Measurements from ENCODE around the gene NFU1.

NFU1 gene

GRCh38 chr2:69436938-69437750 lies at the start of gene NFU1:
TSS of gene NFU1 (minus strand) at chr2:69437435. CDS start at chr2:69437422, 13 bp downstream.
- DNase-seq = peak; percentile 88 to 89

GRCh38 chr2:69483696-69484095 lies 46.5 kb upstream of the NFU1 start:
- no peak for DNase-seq

DNA sequence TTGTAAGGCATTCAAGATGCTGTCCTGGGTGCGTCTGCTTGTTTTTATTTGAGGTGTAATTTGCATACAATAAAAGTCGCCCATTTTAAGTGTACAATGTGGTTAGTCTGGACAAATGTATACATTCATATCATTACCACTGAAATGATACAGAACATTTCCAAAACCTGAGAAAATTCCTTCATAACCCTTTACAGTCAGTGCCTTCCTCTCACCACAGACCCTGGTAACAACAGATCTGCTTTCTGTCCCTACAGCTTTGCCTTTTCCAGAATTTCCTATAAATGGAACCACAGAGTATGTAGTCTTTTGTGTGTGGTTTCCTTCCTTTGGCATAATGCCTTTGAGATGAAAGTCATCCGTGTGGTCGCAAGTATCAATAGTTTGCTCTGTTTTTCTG lies 45.8 kb upstream of the NFU1 start:
- no peak for DNase-seq

DNA sequence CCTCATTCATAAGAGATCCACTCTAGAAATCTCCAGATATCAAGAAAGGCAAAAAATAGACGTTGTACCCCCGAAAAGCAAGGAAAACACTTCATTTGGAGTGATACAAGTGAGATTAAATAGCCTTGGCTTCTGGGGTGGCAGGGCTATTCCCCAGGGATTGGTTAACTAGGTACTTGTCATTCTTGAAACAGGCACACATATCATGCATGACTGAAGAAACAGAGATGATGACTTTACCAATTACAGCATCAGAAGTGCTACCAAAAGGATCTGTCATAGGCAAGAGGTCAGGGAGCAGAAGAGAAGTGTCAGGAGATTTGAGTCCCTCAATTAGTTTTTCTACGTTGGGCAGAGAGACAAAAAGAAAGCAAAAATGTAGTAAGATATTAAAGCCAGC lies 45.2 kb upstream of the NFU1 start:
- DNase-seq = no peak

DNA sequence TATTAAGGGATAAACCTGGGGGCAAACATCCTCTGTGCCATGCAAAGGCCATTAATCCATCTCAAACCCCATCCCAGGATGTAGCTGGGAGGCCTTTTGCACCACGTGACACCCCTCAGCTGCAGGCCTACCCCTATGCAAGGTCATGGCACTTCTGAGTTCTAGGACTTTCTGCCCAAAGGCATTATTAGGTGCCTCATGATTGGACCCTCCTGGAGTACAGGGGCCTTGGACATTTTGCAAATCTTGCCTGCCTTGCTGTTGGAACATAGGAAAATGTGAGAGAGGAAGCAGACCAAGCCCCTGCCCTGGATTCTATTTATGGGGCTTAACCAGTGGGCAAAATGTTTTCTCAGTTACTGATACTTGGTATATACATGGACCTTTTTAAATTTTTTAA lies 44.2 kb upstream of the NFU1 start:
- DNase-seq = no peak

DNA sequence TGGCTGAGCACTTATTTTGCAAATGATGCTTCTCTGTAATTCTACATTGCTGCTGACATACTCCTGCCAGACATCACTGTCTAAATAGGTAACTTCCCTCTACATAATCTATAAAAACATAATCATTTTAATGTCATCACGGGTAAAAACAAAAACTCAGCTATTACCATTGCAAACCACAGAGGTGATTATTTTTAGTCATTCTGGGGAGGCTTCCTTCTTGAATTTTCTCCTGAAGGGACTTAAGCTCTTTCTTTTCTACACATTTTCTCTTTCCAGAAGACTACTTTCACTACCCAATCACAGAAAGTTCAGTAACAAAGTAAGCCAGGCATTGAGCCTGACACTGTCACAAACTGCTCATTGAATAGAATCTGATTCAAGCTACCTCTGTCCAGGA lies 40.4 kb upstream of the NFU1 start:
- DNase-seq = no peak

GRCh38 chr2:69474688-69475087 lies 37.5 kb upstream of the NFU1 start:
- DNase-seq = no peak

- DNase-seq = no peak
Observed at GRCh38 chr2:69471793-69472192, 34.6 kb upstream of the NFU1 start.

DNA sequence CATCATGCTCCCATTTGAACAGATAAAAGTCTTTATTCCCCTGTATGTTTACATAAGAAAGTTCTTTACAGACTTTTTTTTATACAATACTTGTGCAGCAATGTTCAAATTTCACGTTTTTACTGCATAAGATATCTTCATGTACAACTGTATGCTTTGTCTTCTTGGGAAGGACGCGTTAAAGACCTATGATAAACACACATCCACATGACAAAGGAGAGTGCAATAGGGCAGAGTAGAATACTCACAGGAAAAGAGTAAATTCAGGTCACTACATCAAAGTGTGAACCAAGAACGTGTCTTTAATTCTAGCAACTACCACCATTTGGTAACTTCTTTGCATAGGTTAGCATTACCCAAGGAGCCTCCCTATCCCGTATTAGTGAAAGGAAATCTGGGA lies 33.7 kb upstream of the NFU1 start:
- DNase-seq = no peak

DNA sequence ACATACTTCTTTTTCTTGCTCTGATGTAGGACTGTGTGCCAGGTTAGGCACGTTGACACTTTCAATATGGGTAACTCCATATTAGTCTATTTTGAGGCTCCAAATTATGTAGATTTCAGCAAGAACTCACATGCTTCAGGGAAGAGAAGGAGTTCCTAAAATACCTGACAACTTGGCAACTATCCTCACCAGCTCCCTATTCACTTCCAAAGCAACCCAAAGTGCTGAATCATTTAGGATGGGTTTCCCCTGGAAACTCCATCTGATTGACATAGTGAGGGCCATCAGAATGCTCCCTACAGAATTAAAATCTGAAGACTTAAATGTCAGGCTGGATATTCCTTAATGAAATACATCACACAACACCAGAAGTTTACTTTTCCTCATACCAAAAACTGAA lies 32.5 kb upstream of the NFU1 start:
- DNase-seq = no peak

GRCh38 chr2:69469375-69469774 lies 32.1 kb upstream of the NFU1 start:
- no peak for DNase-seq

DNA sequence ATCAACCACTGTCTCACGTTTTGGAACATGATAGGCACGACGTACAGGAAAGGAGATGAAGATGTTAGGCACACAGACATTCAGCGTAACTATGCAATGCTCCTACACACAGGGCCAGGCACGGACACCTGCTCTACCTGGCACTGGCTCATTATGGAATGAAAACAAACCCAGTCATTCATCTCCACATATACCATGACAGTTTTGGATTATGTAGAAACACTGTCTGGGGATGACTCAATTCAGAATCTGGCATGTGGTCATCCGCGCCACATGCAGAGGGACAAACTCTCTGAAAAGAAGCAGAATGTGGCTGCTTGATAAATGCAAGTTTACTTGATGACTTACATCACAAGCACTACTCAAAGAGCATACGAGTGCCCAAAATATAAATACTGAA lies 29.5 kb upstream of the NFU1 start:
- DNase-seq = no peak

GRCh38 chr2:69465513-69466456 lies 28.6 kb upstream of the NFU1 start:
- DNase-seq = no peak

DNA sequence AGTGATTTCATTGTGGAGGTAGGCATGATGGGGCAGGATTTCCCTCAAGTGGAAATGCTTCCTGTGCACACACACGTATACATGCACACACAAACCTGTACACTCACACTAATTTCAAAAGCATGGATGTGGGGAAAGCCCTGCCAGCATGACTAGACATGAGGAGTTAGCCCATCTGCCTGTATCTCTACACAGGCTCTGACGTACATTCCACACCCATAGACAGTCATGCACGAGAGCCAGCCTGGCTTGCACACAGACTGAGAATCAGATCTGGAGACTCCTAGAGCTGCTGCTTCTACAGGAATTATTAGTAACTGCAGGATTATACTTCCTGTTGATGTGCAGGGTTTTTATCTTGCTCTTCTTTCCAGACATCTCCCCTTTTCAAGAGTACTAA lies 27.3 kb upstream of the NFU1 start:
- no peak for DNase-seq

- DNase-seq = no peak
Observed at GRCh38 chr2:69462780-69463179, 25.5 kb upstream of the NFU1 start.

GRCh38 chr2:69461404-69461803 lies 24.2 kb upstream of the NFU1 start:
- DNase-seq = no peak

DNA sequence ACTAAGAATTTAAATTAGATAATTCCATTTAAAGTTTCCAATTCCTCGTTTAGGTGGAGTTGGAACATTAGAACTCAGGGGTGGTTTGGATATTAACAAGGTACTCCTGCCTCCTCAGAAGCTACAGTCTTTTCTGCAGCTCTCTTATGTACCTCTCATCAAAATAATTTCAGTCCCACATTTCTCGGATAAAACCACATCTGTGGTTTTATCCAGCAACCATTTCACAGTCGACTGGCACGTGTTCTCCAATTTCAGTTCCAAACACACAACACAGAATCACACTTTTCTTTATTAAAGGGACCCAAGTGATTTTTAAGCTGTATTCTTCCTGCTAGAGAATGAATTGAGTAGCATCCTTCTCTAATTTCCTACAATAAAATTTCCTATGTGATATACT lies 22.7 kb upstream of the NFU1 start:
- DNase-seq = no peak

- DNase-seq = peak; percentile 18 to 55
Observed at GRCh38 chr2:69456950-69457445, 19.8 kb upstream of the NFU1 start.

DNA sequence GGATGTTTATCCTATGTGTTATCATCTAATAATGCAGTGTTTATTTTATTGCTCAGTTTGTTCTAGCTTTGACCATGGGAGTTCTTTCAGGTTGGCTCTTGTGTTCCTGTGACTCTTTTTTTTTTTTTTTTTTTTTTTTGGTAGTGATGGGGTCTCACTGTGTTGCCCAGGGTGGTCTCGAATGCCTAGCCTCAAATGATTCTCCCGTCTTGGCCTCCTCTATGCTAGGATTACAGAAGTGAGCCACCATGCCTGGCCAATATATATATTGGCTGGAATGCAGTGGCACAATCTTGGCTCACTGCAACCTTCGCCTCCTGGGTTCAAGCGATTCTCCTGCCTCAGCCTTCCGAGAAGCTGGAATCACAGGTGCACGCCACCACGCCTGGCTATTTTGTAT lies 18.9 kb upstream of the NFU1 start:
- no peak for DNase-seq

- DNase-seq = no peak
Observed at GRCh38 chr2:69454976-69455375, 17.7 kb upstream of the NFU1 start.

GRCh38 chr2:69453475-69454129 lies 16.4 kb upstream of the NFU1 start:
- no peak for DNase-seq

- DNase-seq = no peak
Observed at GRCh38 chr2:69452687-69453086, 15.5 kb upstream of the NFU1 start.

DNA sequence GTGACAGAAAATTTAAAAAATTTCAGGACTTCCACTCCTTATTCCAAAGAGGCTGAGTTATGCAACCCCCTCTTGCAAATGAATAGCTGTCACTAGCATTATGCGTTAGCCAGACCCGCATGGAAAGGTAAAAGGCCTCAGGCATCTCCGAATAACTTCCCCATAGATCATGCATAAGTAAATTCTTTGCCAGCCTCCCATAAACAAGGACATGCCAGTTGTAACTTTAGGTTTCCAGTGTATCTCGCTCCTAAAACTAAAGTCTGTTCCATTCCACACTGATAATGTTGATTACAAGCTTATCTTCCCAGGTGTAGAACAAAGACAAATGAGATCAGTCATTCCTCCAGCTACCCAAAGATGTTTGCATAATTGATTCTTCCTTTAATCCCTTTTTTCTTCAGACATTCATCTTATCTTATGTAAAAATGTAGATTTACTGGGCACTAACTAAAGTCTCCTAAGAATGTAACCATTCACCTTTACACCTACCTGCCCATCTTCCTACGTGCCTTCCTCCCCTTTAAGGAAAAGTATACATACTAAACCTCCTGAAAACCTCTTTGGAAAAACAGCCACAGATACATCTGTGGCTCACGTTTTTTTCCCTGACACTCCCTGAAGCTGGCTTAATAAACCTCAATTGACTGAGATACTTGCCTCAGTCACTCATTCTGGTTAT lies 13.6 kb upstream of the NFU1 start:
- DNase-seq = no peak

Measured in Kasumi-1 (cell line).